Endothelial cell (in vitro differentiated cells): Measurements from ENCODE around the gene AKAP6. TPM values are rescaled to one million over a fixed set of nuclear protein-coding genes. Genes with fewer than 3 reads are reported as not detected.

ENCODE experiments used
- DNase-seq: peaks from one replicate; pipeline ENCODE4 v3.0.0; 2021; ENCODE audit warnings: low spot score
- H3K27ac Mint-ChIP-seq: one replicate; pipeline ENCODE4 v1.8.0; 2021; ENCODE audit warnings: mixed read lengths, inconsistent platforms; ENCODE audit not compliant: unreplicated experiment
- H3K27me3 Mint-ChIP-seq: one replicate; pipeline ENCODE4 v1.8.0; 2021; ENCODE audit warnings: mild to moderate bottlenecking, moderate library complexity, mixed read lengths, inconsistent platforms; ENCODE audit not compliant: unreplicated experiment
- H3K36me3 Mint-ChIP-seq: one replicate; pipeline ENCODE4 v1.8.0; 2021; ENCODE audit warnings: mild to moderate bottlenecking, low read depth, mixed read lengths, inconsistent platforms; ENCODE audit not compliant: unreplicated experiment
- H3K4me1 Mint-ChIP-seq: one replicate; pipeline ENCODE4 v1.8.0; 2021; ENCODE audit warnings: mild to moderate bottlenecking, mixed read lengths, inconsistent platforms; ENCODE audit not compliant: unreplicated experiment
- H3K4me3 Mint-ChIP-seq: one replicate; pipeline ENCODE4 v1.8.0; 2021; ENCODE audit warnings: mild to moderate bottlenecking, mixed read lengths, inconsistent platforms; ENCODE audit not compliant: unreplicated experiment
- H3K9me3 Mint-ChIP-seq: one replicate; pipeline ENCODE4 v1.8.0; 2021; ENCODE audit warnings: mixed read lengths, inconsistent platforms; ENCODE audit not compliant: unreplicated experiment
- total RNA-seq: library from RNA; stranded (reverse); fragmentation: NEBNext Ultra II Directional; extraction: Animal tissue kit (Norgen Biotek cat#: 25700); gene quantifications from one replicate; pipeline ENCODE4 v1.2.1, GENCODE V29; 2021; ENCODE audit not compliant: unreplicated experiment
- TF ChIP-seq, protein P1 (sequence below): fragments of 200-600 bp; sonication (generic); IDR thresholded peaks from one replicate; pipeline ENCODE4 v1.5.0; 2021; ENCODE audit warnings: antibody characterized with exemption; ENCODE audit not compliant: unreplicated experiment

AKAP6 gene
- total RNA-seq, 1 donor from 2014 or later: 4.4 TPM

DNA sequence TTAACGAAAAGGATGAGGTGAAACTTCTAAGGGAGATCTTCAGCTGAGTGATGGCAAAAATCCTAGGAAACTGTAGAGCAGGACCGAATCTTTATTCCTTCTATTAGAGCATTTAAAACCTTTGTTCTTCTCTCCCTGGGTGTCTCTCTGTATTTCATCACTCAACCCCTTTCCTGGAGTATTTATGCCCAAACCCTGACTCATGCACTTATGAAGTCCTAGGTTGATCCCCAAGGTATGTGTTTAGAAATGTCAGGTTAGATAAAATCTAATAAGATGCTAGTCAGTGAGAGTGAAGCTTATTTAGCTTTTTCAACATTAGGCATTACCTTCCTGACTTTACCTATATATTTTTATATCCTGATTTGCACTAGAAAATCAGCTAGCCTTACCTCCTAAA, 369.7 kb downstream of the AKAP6 start:
- TF ChIP-seq, protein P1, sequence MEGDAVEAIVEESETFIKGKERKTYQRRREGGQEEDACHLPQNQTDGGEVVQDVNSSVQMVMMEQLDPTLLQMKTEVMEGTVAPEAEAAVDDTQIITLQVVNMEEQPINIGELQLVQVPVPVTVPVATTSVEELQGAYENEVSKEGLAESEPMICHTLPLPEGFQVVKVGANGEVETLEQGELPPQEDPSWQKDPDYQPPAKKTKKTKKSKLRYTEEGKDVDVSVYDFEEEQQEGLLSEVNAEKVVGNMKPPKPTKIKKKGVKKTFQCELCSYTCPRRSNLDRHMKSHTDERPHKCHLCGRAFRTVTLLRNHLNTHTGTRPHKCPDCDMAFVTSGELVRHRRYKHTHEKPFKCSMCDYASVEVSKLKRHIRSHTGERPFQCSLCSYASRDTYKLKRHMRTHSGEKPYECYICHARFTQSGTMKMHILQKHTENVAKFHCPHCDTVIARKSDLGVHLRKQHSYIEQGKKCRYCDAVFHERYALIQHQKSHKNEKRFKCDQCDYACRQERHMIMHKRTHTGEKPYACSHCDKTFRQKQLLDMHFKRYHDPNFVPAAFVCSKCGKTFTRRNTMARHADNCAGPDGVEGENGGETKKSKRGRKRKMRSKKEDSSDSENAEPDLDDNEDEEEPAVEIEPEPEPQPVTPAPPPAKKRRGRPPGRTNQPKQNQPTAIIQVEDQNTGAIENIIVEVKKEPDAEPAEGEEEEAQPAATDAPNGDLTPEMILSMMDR: no peak
- Mint-ChIP-seq H3K27ac (no peak overlapping the region), H3K27me3 (no peaks in the 10 kb centered on the region), H3K36me3 (no peaks in the 10 kb centered on the region), H3K9me3 (no peaks in the 10 kb centered on the region), H3K4me1 (peaks cover 3% of the 10 kb centered on the region), H3K4me3 (no peak overlapping the region)
- DNase-seq: no peak

DNA sequence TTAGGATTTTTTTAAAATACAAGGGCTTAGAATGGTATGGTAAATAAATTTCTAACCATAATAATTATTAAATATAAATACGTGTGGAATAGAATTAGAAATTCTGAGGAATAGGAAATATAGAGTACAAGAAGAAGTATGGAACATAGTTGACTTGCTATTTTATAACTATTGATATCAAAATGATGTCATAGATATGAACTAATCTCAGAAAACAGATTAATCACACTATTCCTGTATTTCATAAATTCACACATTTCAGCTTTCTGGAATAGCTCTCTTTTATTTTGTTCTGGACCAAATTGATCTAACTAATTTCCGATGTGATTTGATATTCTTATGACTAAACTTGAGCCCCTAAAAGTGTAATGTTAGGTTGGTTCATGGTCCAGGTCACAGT, 372.4 kb downstream of the AKAP6 start:
- DNase-seq: no peak
- Mint-ChIP-seq H3K27me3 (no peaks in the 10 kb centered on the region), H3K27ac (no peak overlapping the region), H3K4me1 (peaks cover 3% of the 10 kb centered on the region), H3K9me3 (no peaks in the 10 kb centered on the region), H3K4me3 (no peak overlapping the region), H3K36me3 (no peaks in the 10 kb centered on the region)
- TF ChIP-seq, protein P1: no peak

DNA sequence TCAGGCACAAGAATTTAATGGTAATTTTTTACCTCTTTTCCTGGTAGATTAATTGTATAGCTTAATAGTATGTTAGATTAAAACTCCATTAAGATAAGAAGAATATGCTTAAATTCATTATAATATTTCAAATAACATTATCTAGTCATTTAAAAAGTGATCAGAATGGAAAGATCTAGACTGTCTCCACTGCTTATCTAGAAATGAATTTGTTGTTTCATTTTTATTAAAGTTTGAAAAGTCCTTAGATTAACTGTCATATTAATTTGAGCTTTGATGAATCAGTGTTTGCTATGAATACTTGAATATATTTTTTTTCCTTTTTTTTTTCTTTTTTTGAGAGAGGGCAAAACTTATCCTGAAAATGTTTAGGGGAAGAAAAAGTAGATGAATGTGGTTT, 373.0 kb downstream of the AKAP6 start:
- no peak overlapping the region for H3K27ac Mint-ChIP-seq

GRCh38 chr14:32702562-32702961, 373.5 kb downstream of the AKAP6 start:
- DNase-seq: peak; percentile 9
- peak overlapping the region; percentile 5 for H3K27ac Mint-ChIP-seq
- TF ChIP-seq, protein P1: no peak

More for the DNA sequence above, 373.0 kb downstream of the AKAP6 start:
- TF ChIP-seq, protein P1: no peak
- H3K9me3 Mint-ChIP-seq: no peaks in the 10 kb centered on the region
- peaks cover 3% of the 10 kb centered on the region for H3K4me1 Mint-ChIP-seq
- no peaks in the 10 kb centered on the region for H3K27me3 Mint-ChIP-seq
- no peaks in the 10 kb centered on the region for H3K36me3 Mint-ChIP-seq
- no peak overlapping the region for H3K4me3 Mint-ChIP-seq
- no peak for DNase-seq

GRCh38 chr14:32703183-32703621, 374.1 kb downstream of the AKAP6 start:
- peaks cover 3% of the 10 kb centered on the region for H3K4me1 Mint-ChIP-seq
- DNase-seq: no peak
- no peaks in the 10 kb centered on the region for H3K27me3 Mint-ChIP-seq
- TF ChIP-seq, protein P1: no peak
- H3K36me3 Mint-ChIP-seq: no peaks in the 10 kb centered on the region
- H3K4me3 Mint-ChIP-seq: no peak overlapping the region
- no peak overlapping the region for H3K27ac Mint-ChIP-seq
- H3K9me3 Mint-ChIP-seq: no peaks in the 10 kb centered on the region

More at GRCh38 chr14:32702562-32702961, 373.5 kb downstream of the AKAP6 start:
- no peaks in the 10 kb centered on the region for H3K9me3 Mint-ChIP-seq
- H3K4me3 Mint-ChIP-seq: no peak overlapping the region
- H3K27me3 Mint-ChIP-seq: no peaks in the 10 kb centered on the region
- H3K36me3 Mint-ChIP-seq: no peaks in the 10 kb centered on the region
- H3K4me1 Mint-ChIP-seq: peaks cover 3% of the 10 kb centered on the region
